GM12865 (cell line): ENCODE results near the gene ABL2.
"Not testable (repeated sequence)": the region's sequence is repeated elsewhere in the genome, so short reads cannot be mapped to it uniquely, and the experiment has no call there.

Source experiments
- DNase-seq: peaks from one replicate; pipeline ENCODE4 v3.0.0; 2010; ENCODE audit warnings: low read depth
- H3K4me3 ChIP-seq: 2 replicates; pipeline ENCODE4 v1.5.1; 2011; ENCODE audit warnings: mild to moderate bottlenecking, low read depth, low read length, control low read depth
- TF ChIP-seq, protein P1 (sequence below): IDR thresholded peaks from 2 replicates; pipeline ENCODE4 v1.5.1; 2011; ENCODE audit warnings: low read length, control low read depth, low read depth, inconsistent platforms; ENCODE audit not compliant: insufficient read depth; ENCODE audit errors: missing control alignments

ABL2 gene

GRCh38 chr1:179234863-179235262, 5.4 kb upstream of the ABL2 start:
- TF ChIP-seq, protein P1, sequence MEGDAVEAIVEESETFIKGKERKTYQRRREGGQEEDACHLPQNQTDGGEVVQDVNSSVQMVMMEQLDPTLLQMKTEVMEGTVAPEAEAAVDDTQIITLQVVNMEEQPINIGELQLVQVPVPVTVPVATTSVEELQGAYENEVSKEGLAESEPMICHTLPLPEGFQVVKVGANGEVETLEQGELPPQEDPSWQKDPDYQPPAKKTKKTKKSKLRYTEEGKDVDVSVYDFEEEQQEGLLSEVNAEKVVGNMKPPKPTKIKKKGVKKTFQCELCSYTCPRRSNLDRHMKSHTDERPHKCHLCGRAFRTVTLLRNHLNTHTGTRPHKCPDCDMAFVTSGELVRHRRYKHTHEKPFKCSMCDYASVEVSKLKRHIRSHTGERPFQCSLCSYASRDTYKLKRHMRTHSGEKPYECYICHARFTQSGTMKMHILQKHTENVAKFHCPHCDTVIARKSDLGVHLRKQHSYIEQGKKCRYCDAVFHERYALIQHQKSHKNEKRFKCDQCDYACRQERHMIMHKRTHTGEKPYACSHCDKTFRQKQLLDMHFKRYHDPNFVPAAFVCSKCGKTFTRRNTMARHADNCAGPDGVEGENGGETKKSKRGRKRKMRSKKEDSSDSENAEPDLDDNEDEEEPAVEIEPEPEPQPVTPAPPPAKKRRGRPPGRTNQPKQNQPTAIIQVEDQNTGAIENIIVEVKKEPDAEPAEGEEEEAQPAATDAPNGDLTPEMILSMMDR, result no peak
- DNase-seq, result no peak
- no peak overlapping the region for H3K4me3 ChIP-seq

- no peak overlapping the region for H3K4me3 ChIP-seq
- TF ChIP-seq, protein P1, result no peak
- no peak for DNase-seq
Observed at GRCh38 chr1:179231923-179232322, 2.4 kb upstream of the ABL2 start.

DNA sequence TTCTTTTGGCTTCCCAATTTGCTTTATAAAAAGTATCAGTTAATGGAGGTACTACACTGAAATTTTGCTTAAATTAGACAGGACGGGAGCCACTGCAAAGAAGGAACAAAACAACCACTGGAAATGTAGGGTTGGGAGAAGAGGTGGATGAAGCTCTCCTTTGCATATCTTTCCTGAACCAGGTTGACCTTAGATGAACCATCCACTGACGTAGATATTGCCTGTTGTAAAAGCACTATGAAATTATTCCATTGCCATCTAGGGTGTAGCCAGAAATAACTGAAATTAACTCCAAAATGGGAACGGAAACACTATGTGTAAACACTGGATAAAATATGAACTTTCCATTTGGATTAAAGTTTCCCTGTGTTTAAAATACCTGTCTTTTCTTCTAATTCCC, 1.2 kb upstream of the ABL2 start:
- no peak overlapping the region for H3K4me3 ChIP-seq
- TF ChIP-seq, protein P1, result no peak
- DNase-seq, result no peak

GRCh38 chr1:179230251-179230650, 774 bp upstream of the ABL2 start:
- H3K4me3 ChIP-seq, result peak overlapping the region; percentile 81
- DNase-seq, result no peak
- TF ChIP-seq, protein P1, result no peak

DNA sequence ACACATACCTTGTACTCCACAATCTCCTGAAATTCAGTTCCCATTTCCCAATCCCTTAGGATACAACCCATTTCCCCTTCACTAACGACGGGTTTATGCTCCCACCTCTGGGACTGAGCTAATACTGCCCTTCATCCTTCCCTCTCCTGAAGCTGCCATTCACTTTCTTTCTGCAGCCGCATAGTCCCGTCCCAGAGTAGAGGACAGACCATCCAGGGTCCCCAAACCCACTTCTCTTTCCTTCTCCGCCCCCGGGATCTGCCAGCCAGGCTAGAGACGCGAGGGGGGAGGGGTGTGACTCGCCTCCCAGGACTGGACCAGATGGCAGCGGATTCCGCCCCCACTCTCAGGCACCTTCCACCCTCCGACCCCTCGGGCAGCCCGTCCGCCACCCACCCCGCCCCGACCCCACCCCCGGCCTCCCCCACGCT, 679 bp downstream of the ABL2 start:
- H3K4me3 ChIP-seq, result peak overlapping the region; percentile 88
- DNase-seq, result peak; percentile 24
- TF ChIP-seq, protein P1, result no peak

- no peak for DNase-seq
- TF ChIP-seq, protein P1, result no peak
- H3K4me3 ChIP-seq, result no peak overlapping the region
Observed at GRCh38 chr1:179226738-179227137, 2.7 kb downstream of the ABL2 start.

GRCh38 chr1:179224466-179224865, 5.0 kb downstream of the ABL2 start:
- not testable (repeated sequence) for DNase-seq

GRCh38 chr1:179221121-179221520, 8.4 kb downstream of the ABL2 start:
- not testable (repeated sequence) for DNase-seq, H3K4me3 ChIP-seq

More at GRCh38 chr1:179224466-179224865, 5.0 kb downstream of the ABL2 start:
- not testable (repeated sequence) for H3K4me3 ChIP-seq
